ENCODE results near the gene EPS8L3.

GRCh38 chr1:109714661-109715372 lies 48.9 kb downstream of the EPS8L3 start:
- TF ChIP-seq CTCF (IDR thresholded peaks at IDR 0.05) (no peak), POLR2A (IDR thresholded peaks at IDR 0.05) (no peak)

Data from heart left ventricle (tissue), 13 donors.